SK-N-SH (cell line): ENCODE data around the gene CERS6. TPM values are rescaled to one million over a fixed set of nuclear protein-coding genes. Genes with fewer than 3 reads are reported as not detected.

Source experiments
- CTCF ChIA-PET: fragments of 300-600, 350-600 bp; formaldehyde crosslinking; extraction: SDS; loops from one replicate; lab custom pipeline; 2021; lab: Yijun Ruan, JAX
- POLR2A ChIA-PET: fragments of 350-600 bp; sonication (Branson Sonifier 250); formaldehyde crosslinking; extraction: SDS; loops from one replicate; lab custom pipeline; 2020; ENCODE audit warnings: antibody characterized with exemption, inconsistent platforms; lab: Yijun Ruan, JAX
- DNase-seq: peaks from one replicate; pipeline ENCODE4 v3.0.0; 2012
- H2AFZ ChIP-seq: fragments of 200-600 bp; sonication (generic); 2 replicates; pipeline ENCODE4 v1.8.1; 2016; ENCODE audit warnings: antibody characterized with exemption, mild to moderate bottlenecking, low read depth
- H3F3A ChIP-seq: fragments of 200-600 bp; sonication (generic); replicated peaks from 2 replicates; pipeline ENCODE3; 2016; ENCODE audit warnings: antibody characterized with exemption, mild to moderate bottlenecking; ENCODE audit not compliant: insufficient read depth
- H3K27ac ChIP-seq, 2 experiments: fragments of 200-500 bp in 1 of 2; fragments of 200-600 bp in 1 of 2; sonication (Bioruptor generic) in 1 of 2; sonication (generic), shearing (Covaris generic) in 1 of 2; 2 replicates each; pipeline versions ENCODE4 v1.5.1 to v1.6.1; 2014 to 2016; ENCODE audit warnings: low read depth in 2 of 2, inconsistent platforms in 1 of 2, low read length in 1 of 2, mild to moderate bottlenecking in 1 of 2, mixed read lengths in 1 of 2
- H3K27me3 ChIP-seq: fragments of 200-600 bp; sonication (generic), shearing (Covaris generic); 2 replicates; pipeline ENCODE4 v1.6.1; 2016; ENCODE audit warnings: mixed run types; ENCODE audit not compliant: insufficient read depth
- H3K36me3 ChIP-seq, 2 experiments: fragments of 200-500 bp in 1 of 2; fragments of 200-600 bp in 1 of 2; sonication (Bioruptor generic) in 1 of 2; sonication (generic) in 1 of 2; replicated peaks in 1 of 2; 2 replicates each; pipeline versions ENCODE3 to v1.5.1; 2014 to 2016; ENCODE audit warnings: low read length in 1 of 2, mild to moderate bottlenecking in 1 of 2; ENCODE audit not compliant: insufficient read depth in 2 of 2, control insufficient read depth in 1 of 2
- H3K4me1 ChIP-seq, 2 experiments: fragments of 200-500 bp in 1 of 2; fragments of 200-600 bp in 1 of 2; sonication (Bioruptor generic) in 1 of 2; sonication (generic), shearing (Covaris generic) in 1 of 2; 2 replicates each; pipeline versions ENCODE4 v1.5.1 to v1.6.1; 2014 to 2016; ENCODE audit warnings: low read depth in 1 of 2, low read length in 1 of 2, mixed run types in 1 of 2; ENCODE audit not compliant: insufficient read depth in 2 of 2, control insufficient read depth in 1 of 2
- H3K4me2 ChIP-seq: fragments of 200-600 bp; sonication (generic), shearing (Covaris generic); 2 replicates; pipeline ENCODE4 v1.6.1; 2017; ENCODE audit warnings: mixed run types
- H3K4me3 ChIP-seq, 2 experiments: fragments of 200-500 bp in 1 of 2; fragments of 200-600 bp in 1 of 2; sonication (Bioruptor generic) in 1 of 2; sonication (generic), shearing (Covaris generic) in 1 of 2; 2 replicates each; pipeline versions ENCODE4 v1.5.1 to v1.8.1; 2014 to 2016; ENCODE audit warnings: low read depth in 2 of 2, inconsistent platforms in 1 of 2, low read length in 1 of 2, mild to moderate bottlenecking in 1 of 2, mixed read lengths in 1 of 2, moderate library complexity in 1 of 2
- H3K79me2 ChIP-seq: fragments of 200-600 bp; sonication (generic); 2 replicates; pipeline ENCODE4 v1.8.1; 2017; ENCODE audit warnings: mild to moderate bottlenecking; ENCODE audit not compliant: insufficient read depth
- H3K9ac ChIP-seq: fragments of 200-600 bp; sonication (generic); 2 replicates; pipeline ENCODE4 v1.6.1; 2017; ENCODE audit warnings: mixed run types
- H3K9me2 ChIP-seq: fragments of 200-600 bp; sonication (generic); 2 replicates; pipeline ENCODE4 v1.6.1; 2017; ENCODE audit warnings: mixed run types
- H3K9me3 ChIP-seq: fragments of 200-600 bp; sonication (generic); 2 replicates; pipeline ENCODE4 v1.6.1; 2017; ENCODE audit warnings: mixed run types, mild to moderate bottlenecking, moderate library complexity
- H4K20me1 ChIP-seq: fragments of 200-600 bp; sonication (generic); 2 replicates; pipeline ENCODE4 v1.6.1; 2017; ENCODE audit warnings: mild to moderate bottlenecking, mixed run types; ENCODE audit not compliant: insufficient read depth
- CTCF ChIP-seq: fragments of 200-600 bp; sonication (generic); IDR thresholded peaks from 2 replicates; pipeline ENCODE4 v1.6.1; 2017; ENCODE audit warnings: antibody characterized with exemption, mild to moderate bottlenecking, moderate library complexity
- ELF1 ChIP-seq: IDR thresholded peaks from 2 replicates; pipeline ENCODE4 v1.4.0; 2012
- EP300 ChIP-seq, 2 experiments: IDR thresholded peaks; 2 replicates each; pipeline versions ENCODE4 v1.4.0 to v1.6.1; 2012; ENCODE audit warnings: borderline replicate concordance in 1 of 2, low read depth in 1 of 2, low read length in 1 of 2
- EZH2phosphoT487 ChIP-seq: fragments of 200-600 bp; sonication (generic); IDR thresholded peaks from 2 replicates; pipeline ENCODE4 v1.6.1; 2017; ENCODE audit warnings: low read depth, mixed run types, mild to moderate bottlenecking, antibody characterized with exemption, moderate library complexity, borderline replicate concordance
- GABPA ChIP-seq: IDR thresholded peaks from 2 replicates; pipeline ENCODE4 v1.4.0; 2012; ENCODE audit warnings: low read depth, mild to moderate bottlenecking
- IRF3 ChIP-seq: fragments of 150-350 bp; IDR thresholded peaks from 2 replicates; pipeline ENCODE4 v1.6.1; 2016; ENCODE audit warnings: mild to moderate bottlenecking, low read depth, low read length
- MAX ChIP-seq: IDR thresholded peaks from 2 replicates; pipeline ENCODE4 v1.4.0; 2012; ENCODE audit warnings: low read depth
- MEF2A ChIP-seq: IDR thresholded peaks from 2 replicates; pipeline ENCODE4 v1.4.0; 2012; ENCODE audit warnings: low read depth, borderline replicate concordance
- NRF1 ChIP-seq: IDR thresholded peaks from 2 replicates; pipeline ENCODE4 v1.6.1; 2012; ENCODE audit warnings: low read depth, mild to moderate bottlenecking, low read length
- PBX3 ChIP-seq: IDR thresholded peaks from 2 replicates; pipeline ENCODE4; 2012
- RAD21 ChIP-seq: IDR thresholded peaks from 2 replicates; pipeline ENCODE4 v1.6.1; 2012; ENCODE audit warnings: mild to moderate bottlenecking, low read length
- RCOR1 ChIP-seq: fragments of 150-350 bp; IDR thresholded peaks from 2 replicates; pipeline ENCODE4 v1.6.1; 2017; ENCODE audit warnings: antibody characterized with exemption, low read length
- RFX5 ChIP-seq: IDR thresholded peaks from 2 replicates; pipeline ENCODE4 v1.6.1; 2012; ENCODE audit warnings: mild to moderate bottlenecking, improper control_type of control experiment, low read length
- SMC3 ChIP-seq: IDR thresholded peaks from 2 replicates; pipeline ENCODE4 v1.6.1; 2012; ENCODE audit warnings: low read depth, low read length, improper control_type of control experiment
- TAF1 ChIP-seq: IDR thresholded peaks from 2 replicates; pipeline ENCODE4 v1.6.1; 2012; ENCODE audit warnings: low read depth, mild to moderate bottlenecking, low read length, moderate library complexity, borderline replicate concordance
- USF2 ChIP-seq: fragments of 150-350 bp; IDR thresholded peaks from 2 replicates; pipeline ENCODE4 v1.6.1; 2017; ENCODE audit warnings: antibody characterized with exemption, low read length, low read depth, borderline replicate concordance
- WGBS: methylation state at CpG from one replicate; pipeline ENCODE4 v1.1.6; 2017; ENCODE audit warnings: low lambda C conversion rate; 5-methylcytosine and 5-hydroxymethylcytosine counted together
- polyA plus RNA-seq, 3 experiments: library from polyadenylated mRNA; depleted of rRNA; stranded (reverse); fragments of >200 nt; gene quantifications; 2 replicates each; pipeline ENCODE4 v1.2.3, GENCODE V29; 2012

CERS6 gene
- polyA plus RNA-seq, 1 of the 3 experiments (the other 2 are of a cell fraction): 1.8 TPM

- no peak for DNase-seq
- no peaks in the 10 kb centered on the region for H3K9me3 ChIP-seq
- 0 out of 2 replicates have a peak, but pooled peaks cover 6% of the 10 kb centered on the region for H3K79me2 ChIP-seq
- no peak overlapping the region for H3K9ac ChIP-seq
- no peak overlapping the region for H2AFZ ChIP-seq
- no peak overlapping the region for H3K27ac ChIP-seq
- no peaks in the 10 kb centered on the region for H3K27me3 ChIP-seq
- TF ChIP-seq RCOR1: no peak
- no peak for TF ChIP-seq CTCF
- TF ChIP-seq RFX5: no peak
- TF ChIP-seq NRF1: no peak
- no peak for TF ChIP-seq MEF2A
- TF ChIP-seq MAX: no peak
- no peak for TF ChIP-seq ELF1
- TF ChIP-seq TAF1: no peak
- TF ChIP-seq PBX3: no peak
- TF ChIP-seq EZH2phosphoT487: no peak
- no peak for TF ChIP-seq IRF3
- no peak for TF ChIP-seq RAD21
- TF ChIP-seq GABPA: no peak
- TF ChIP-seq EP300 (IDR thresholded peaks at IDR 0.05; ENCODE audit: borderline replicate concordance in 1 of 2, low read depth in 1 of 2, low read length in 1 of 2): no peak
- TF ChIP-seq USF2: no peak
- TF ChIP-seq SMC3: no peak
- H3K4me3 ChIP-seq: no peak overlapping the region
- WGBS: 88% methylated on average over 9 of the region's 9 CpGs
- POLR2A ChIA-PET: no interaction called here
- H4K20me1 ChIP-seq: no peaks in the 10 kb centered on the region
- H3K36me3 ChIP-seq: no peaks in the 10 kb centered on the region
- no peak overlapping the region for H3K4me2 ChIP-seq
- H3F3A ChIP-seq: no peaks in the 10 kb centered on the region
- H3K4me1 ChIP-seq: peaks cover 0 to 3% of the 10 kb centered on the region in 2 experiments; a peak in 2 of 4 replicates
- CTCF ChIA-PET: interaction anchor here (1.1 to 2.6 kb wide), 4 partner anchors 12 to 136 kb away, joined by 3 to 10 read pairs (median 5); no protein-coding TSS in a partner anchor
- no peaks in the 10 kb centered on the region for H3K9me2 ChIP-seq
Measured at GRCh38 chr2:168482952-168483831, 27.1 kb downstream of the CERS6 start.
